HCT116 (cell line): ENCODE measurements around the gene KIAA1671. TPM values are rescaled to one million over a fixed set of nuclear protein-coding genes. Genes with fewer than 3 reads are reported as not detected.

Experiments
- ATAC-seq: fragments of 200-7000 bp; cut with Tn5 transposase; 2 replicates; pipeline ENCODE4 v1.9.1; 2020; ENCODE audit warnings: mild to moderate bottlenecking, moderate library complexity
- BruUV-seq: library from RNA; stranded (reverse); fragments of 400-500 nt; replicated peaks from 2 replicates; lab custom pipeline; 2021; lab: Mats Ljungman, UMichigan
- CTCF ChIA-PET: fragments of 300-600 bp; sonication (Branson Sonifier 250); formaldehyde crosslinking; loops from one replicate; lab custom pipeline; 2021; ENCODE audit warnings: antibody characterized with exemption; lab: Charles Lee
- POLR2A ChIA-PET: fragments of 300-600, 350-600 bp; sonication (Branson Sonifier 250); formaldehyde crosslinking; loops from one replicate; lab custom pipeline; 2021; ENCODE audit warnings: antibody characterized with exemption; lab: Charles Lee
- RAD21 ChIA-PET, 2 experiments: fragments of 300-600 bp; sonication (Branson Sonifier 250); formaldehyde crosslinking; loops; one replicate each; lab custom pipeline; 2023; ENCODE audit warnings: low total read pairs in 2 of 2; ENCODE audit not compliant: uncharacterized antibody in 2 of 2, unreplicated experiment in 2 of 2, low non-redundant PET in 1 of 2; lab: Charles Lee
- DNase-seq: peaks from one replicate; pipeline ENCODE4 v3.0.0-alpha.2; 2010; ENCODE audit warnings: low read depth, low spot score
- H2AFZ ChIP-seq: fragments of 200-600 bp; shearing (Covaris generic), sonication (generic); 2 replicates; pipeline ENCODE4 v1.6.1; 2017; ENCODE audit warnings: low read depth, mixed run types, mixed read lengths, antibody characterized with exemption, low read length; ENCODE audit not compliant: poor library complexity, severe bottlenecking
- H3K27ac ChIP-seq: 2 replicates; pipeline ENCODE4 v1.5.1; 2012; ENCODE audit warnings: low read depth, low read length
- H3K27me3 ChIP-seq: fragments of 200-600 bp; sonication (generic); 2 replicates; pipeline ENCODE4 v1.6.1; 2016; ENCODE audit warnings: mixed run types, low read length, mixed read lengths; ENCODE audit not compliant: insufficient read depth
- H3K36me3 ChIP-seq, 2 experiments: fragments of 200-500 bp in 1 of 2; fragments of 200-600 bp in 1 of 2; sonication (Bioruptor generic) in 1 of 2; sonication (generic) in 1 of 2; 2 replicates each; pipeline versions ENCODE4 v1.5.1 to v1.6.1; 2014 to 2016; ENCODE audit warnings: low read length in 2 of 2, inconsistent platforms in 1 of 2, mixed read lengths in 1 of 2, mixed run types in 1 of 2; ENCODE audit not compliant: insufficient read depth in 2 of 2, control insufficient read depth in 1 of 2
- H3K4me1 ChIP-seq, 2 experiments: fragments of 200-600 bp in 1 of 2; sonication (generic) in 1 of 2; 2 replicates each; pipeline versions ENCODE4 v1.5.1 to v1.6.1; 2012 to 2017; ENCODE audit warnings: low read length in 2 of 2, inconsistent platforms in 1 of 2, mild to moderate bottlenecking in 1 of 2, mixed read lengths in 1 of 2, mixed run types in 1 of 2, moderate library complexity in 1 of 2; ENCODE audit not compliant: insufficient read depth in 2 of 2, control insufficient read depth in 1 of 2
- H3K4me2 ChIP-seq: fragments of 200-600 bp; sonication (generic); 2 replicates; pipeline ENCODE4 v1.6.1; 2017; ENCODE audit warnings: mixed run types, low read length, mixed read lengths
- H3K4me3 ChIP-seq, 2 experiments: fragments of 200-600 bp in 1 of 2; sonication (generic) in 1 of 2; replicated peaks in 1 of 2; 2 replicates each; pipeline ENCODE4 v1.5.1; 2011 to 2016; ENCODE audit warnings: low read length in 2 of 2, control low read depth in 1 of 2, low read depth in 1 of 2, mild to moderate bottlenecking in 1 of 2, mixed read lengths in 1 of 2, mixed run types in 1 of 2
- H3K79me2 ChIP-seq: fragments of 200-600 bp; sonication (generic); 2 replicates; pipeline ENCODE4 v1.6.1; 2017; ENCODE audit warnings: mild to moderate bottlenecking, mixed run types, low read length, moderate library complexity, mixed read lengths; ENCODE audit not compliant: insufficient read depth
- H3K9ac ChIP-seq: fragments of 200-600 bp; sonication (generic); 2 replicates; pipeline ENCODE4 v1.6.1; 2016; ENCODE audit warnings: low read length, mixed read lengths
- H3K9me2 ChIP-seq: fragments of 200-600 bp; sonication (generic), shearing (Covaris generic); 2 replicates; pipeline ENCODE4 v1.6.1; 2017; ENCODE audit warnings: mixed run types, mild to moderate bottlenecking, moderate library complexity; ENCODE audit not compliant: insufficient read depth
- H3K9me3 ChIP-seq, 2 experiments: fragments of 200-500 bp in 1 of 2; fragments of 200-600 bp in 1 of 2; sonication (Bioruptor generic) in 1 of 2; sonication (generic) in 1 of 2; 2 replicates each; pipeline ENCODE4 v1.6.1; 2014 to 2017; ENCODE audit warnings: low read length in 2 of 2, mixed read lengths in 2 of 2, inconsistent platforms in 1 of 2, low read depth in 1 of 2, mild to moderate bottlenecking in 1 of 2, mixed run types in 1 of 2, moderate library complexity in 1 of 2; ENCODE audit not compliant: control insufficient read depth in 1 of 2, insufficient read depth in 1 of 2
- H4K20me1 ChIP-seq: fragments of 200-600 bp; sonication (generic), shearing (Covaris generic); 2 replicates; pipeline ENCODE4 v1.6.1; 2017; ENCODE audit warnings: mixed run types, mild to moderate bottlenecking, moderate library complexity; ENCODE audit not compliant: insufficient read depth
- CBX3 ChIP-seq: IDR thresholded peaks from 2 replicates; pipeline ENCODE4 v1.6.1; 2012; ENCODE audit warnings: low read depth
- CEBPB ChIP-seq: IDR thresholded peaks from 2 replicates; pipeline ENCODE4 v1.6.1; 2012; ENCODE audit warnings: low read depth
- ELF1 ChIP-seq: IDR thresholded peaks from 2 replicates; pipeline ENCODE4 v1.6.1; 2012; ENCODE audit warnings: low read depth, borderline replicate concordance
- EZH2phosphoT487 ChIP-seq: fragments of 200-600 bp; IDR thresholded peaks from 2 replicates; pipeline ENCODE4 v1.6.1; 2018; ENCODE audit warnings: antibody characterized with exemption, borderline replicate concordance
- FOSL1 ChIP-seq: IDR thresholded peaks from 2 replicates; pipeline ENCODE4 v1.6.1; 2012; ENCODE audit warnings: low read depth
- JUND ChIP-seq: IDR thresholded peaks from 2 replicates; pipeline ENCODE4 v1.6.1; 2012
- POLR2A ChIP-seq: IDR thresholded peaks from 2 replicates; pipeline ENCODE4 v1.7.0; 2011; ENCODE audit warnings: borderline replicate concordance; ENCODE audit not compliant: insufficient read depth, insufficient read length; ENCODE audit errors: extremely low read depth
- POLR2AphosphoS5 ChIP-seq: IDR thresholded peaks from 2 replicates; pipeline ENCODE4 v1.6.1; 2011; ENCODE audit warnings: mild to moderate bottlenecking, low read depth, low read length, moderate library complexity
- SIN3A ChIP-seq: IDR thresholded peaks from 2 replicates; pipeline ENCODE4 v1.6.1; 2012; ENCODE audit warnings: low read depth
- SRF ChIP-seq: IDR thresholded peaks from 2 replicates; pipeline ENCODE4 v1.6.1; 2012; ENCODE audit warnings: low read depth
- TCF7L2 ChIP-seq: IDR thresholded peaks from 2 replicates; pipeline ENCODE4 v1.7.0; 2011; ENCODE audit warnings: borderline replicate concordance, inconsistent platforms; ENCODE audit not compliant: insufficient read depth, insufficient read length; ENCODE audit errors: extremely low read depth
- YY1 ChIP-seq: IDR thresholded peaks from 2 replicates; pipeline ENCODE4 v1.6.1; 2011; ENCODE audit warnings: low read length, low read depth, moderate library complexity, mild to moderate bottlenecking; ENCODE audit not compliant: insufficient replicate concordance; ENCODE audit errors: extremely low read depth
- ZFX ChIP-seq: fragments of 450-650 bp; IDR thresholded peaks from 2 replicates; pipeline ENCODE4 v1.6.1; 2017
- ZNF274 ChIP-seq: fragments of 200-500 bp; sonication (Bioruptor generic); IDR thresholded peaks from 2 replicates; pipeline ENCODE4 v1.6.1; 2014; ENCODE audit warnings: mild to moderate bottlenecking, low read depth, low read length, inconsistent platforms
- intact Hi-C: fragments of 100-400 bp; cut with micrococcal nuclease; formaldehyde crosslinking; loops from 2 replicates; pipeline ENCODE4 v1.10.0; 2022
- total RNA-seq: library from RNA; stranded (reverse); gene quantifications from one replicate; pipeline ENCODE4 v1.2.1, GENCODE V29; 2021; ENCODE audit not compliant: unreplicated experiment
- TF ChIP-seq, protein P1 (sequence below): IDR thresholded peaks from 2 replicates; pipeline ENCODE4 v1.6.1; 2012
- TF ChIP-seq, protein P2 (sequence below), 3 experiments: fragments of 200-600 bp in 1 of 3; sonication (generic) in 1 of 3; IDR thresholded peaks in 2 of 3; conservative IDR thresholded peaks in 1 of 3; 2 replicates each; pipeline ENCODE4 v1.5.1; 2012 to 2017; ENCODE audit warnings: low read depth in 2 of 3, low read length in 2 of 3, antibody characterized with exemption in 1 of 3, borderline replicate concordance in 1 of 3, control low read depth in 1 of 3, mild to moderate bottlenecking in 1 of 3, mixed read lengths in 1 of 3, mixed run types in 1 of 3, moderate library complexity in 1 of 3; ENCODE audit not compliant: insufficient read depth in 1 of 3
- TF ChIP-seq, protein P3 (sequence below): IDR thresholded peaks from 2 replicates; pipeline ENCODE4 v1.6.1; 2012; ENCODE audit warnings: low read depth

The KIAA1671 gene
- total RNA-seq, 1 experiment from 2014 or later: 36.8 TPM

DNA sequence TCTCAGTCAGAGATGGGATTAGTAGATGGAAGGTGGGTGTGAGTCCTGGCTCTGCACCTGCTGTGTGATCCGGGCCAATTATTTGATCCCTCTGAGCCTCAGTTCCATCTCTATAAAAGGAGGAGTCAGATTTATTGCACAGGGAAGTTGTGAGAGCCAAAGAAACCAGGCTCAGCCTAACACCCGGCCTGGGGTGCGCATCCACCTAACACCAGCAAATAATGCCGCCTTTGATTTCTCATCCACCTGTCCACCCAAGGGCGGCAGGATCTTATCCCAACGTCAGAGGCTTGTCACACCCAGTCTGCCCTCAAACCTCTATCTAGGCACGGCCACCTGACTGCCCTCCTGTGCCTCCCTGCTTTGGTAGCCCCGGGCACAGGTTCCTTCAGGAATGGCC, 269.3 kb downstream of the KIAA1671 start:
- ChIA-PET RAD21 (no interaction called here), POLR2A (no interaction called here), CTCF (no interaction called here)
- BruUV-seq: no TSS peak
- Histone ChIP-seq H3K9ac (no peak overlapping the region), H2AFZ (no peak overlapping the region), H3K9me3 (no peaks in the 10 kb centered on the region), H4K20me1 (no peaks in the 10 kb centered on the region), H3K4me1 (no peaks in the 10 kb centered on the region), H3K36me3 (no peaks in the 10 kb centered on the region), H3K27ac (no peak overlapping the region), H3K27me3 (peaks cover 26% of the 10 kb centered on the region), H3K4me2 (no peak overlapping the region), H3K4me3 (no peak overlapping the region), H3K9me2 (no peaks in the 10 kb centered on the region), H3K79me2 (no peaks in the 10 kb centered on the region)
- DNase-seq: no peak
- no peak for TF ChIP-seq YY1
- TF ChIP-seq, protein P1, sequence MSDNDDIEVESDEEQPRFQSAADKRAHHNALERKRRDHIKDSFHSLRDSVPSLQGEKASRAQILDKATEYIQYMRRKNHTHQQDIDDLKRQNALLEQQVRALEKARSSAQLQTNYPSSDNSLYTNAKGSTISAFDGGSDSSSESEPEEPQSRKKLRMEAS: no peak
- TF ChIP-seq, protein P2, sequence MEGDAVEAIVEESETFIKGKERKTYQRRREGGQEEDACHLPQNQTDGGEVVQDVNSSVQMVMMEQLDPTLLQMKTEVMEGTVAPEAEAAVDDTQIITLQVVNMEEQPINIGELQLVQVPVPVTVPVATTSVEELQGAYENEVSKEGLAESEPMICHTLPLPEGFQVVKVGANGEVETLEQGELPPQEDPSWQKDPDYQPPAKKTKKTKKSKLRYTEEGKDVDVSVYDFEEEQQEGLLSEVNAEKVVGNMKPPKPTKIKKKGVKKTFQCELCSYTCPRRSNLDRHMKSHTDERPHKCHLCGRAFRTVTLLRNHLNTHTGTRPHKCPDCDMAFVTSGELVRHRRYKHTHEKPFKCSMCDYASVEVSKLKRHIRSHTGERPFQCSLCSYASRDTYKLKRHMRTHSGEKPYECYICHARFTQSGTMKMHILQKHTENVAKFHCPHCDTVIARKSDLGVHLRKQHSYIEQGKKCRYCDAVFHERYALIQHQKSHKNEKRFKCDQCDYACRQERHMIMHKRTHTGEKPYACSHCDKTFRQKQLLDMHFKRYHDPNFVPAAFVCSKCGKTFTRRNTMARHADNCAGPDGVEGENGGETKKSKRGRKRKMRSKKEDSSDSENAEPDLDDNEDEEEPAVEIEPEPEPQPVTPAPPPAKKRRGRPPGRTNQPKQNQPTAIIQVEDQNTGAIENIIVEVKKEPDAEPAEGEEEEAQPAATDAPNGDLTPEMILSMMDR (IDR thresholded peaks at IDR 0.05 in 2 of 3, conservative IDR thresholded peaks at IDR 0.05 in 1 of 3; ENCODE audit: borderline replicate concordance in 1 of 3, insufficient read depth in 1 of 3, low read depth in 2 of 3, low read length in 2 of 3): no peak
- TF ChIP-seq POLR2AphosphoS5: no peak
- TF ChIP-seq JUND: no peak
- TF ChIP-seq SIN3A: no peak
- TF ChIP-seq TCF7L2: no peak
- no peak for TF ChIP-seq ELF1
- no peak for TF ChIP-seq SRF
- TF ChIP-seq POLR2A: no peak
- no peak for TF ChIP-seq CBX3
- TF ChIP-seq EZH2phosphoT487: no peak
- TF ChIP-seq, protein P3, sequence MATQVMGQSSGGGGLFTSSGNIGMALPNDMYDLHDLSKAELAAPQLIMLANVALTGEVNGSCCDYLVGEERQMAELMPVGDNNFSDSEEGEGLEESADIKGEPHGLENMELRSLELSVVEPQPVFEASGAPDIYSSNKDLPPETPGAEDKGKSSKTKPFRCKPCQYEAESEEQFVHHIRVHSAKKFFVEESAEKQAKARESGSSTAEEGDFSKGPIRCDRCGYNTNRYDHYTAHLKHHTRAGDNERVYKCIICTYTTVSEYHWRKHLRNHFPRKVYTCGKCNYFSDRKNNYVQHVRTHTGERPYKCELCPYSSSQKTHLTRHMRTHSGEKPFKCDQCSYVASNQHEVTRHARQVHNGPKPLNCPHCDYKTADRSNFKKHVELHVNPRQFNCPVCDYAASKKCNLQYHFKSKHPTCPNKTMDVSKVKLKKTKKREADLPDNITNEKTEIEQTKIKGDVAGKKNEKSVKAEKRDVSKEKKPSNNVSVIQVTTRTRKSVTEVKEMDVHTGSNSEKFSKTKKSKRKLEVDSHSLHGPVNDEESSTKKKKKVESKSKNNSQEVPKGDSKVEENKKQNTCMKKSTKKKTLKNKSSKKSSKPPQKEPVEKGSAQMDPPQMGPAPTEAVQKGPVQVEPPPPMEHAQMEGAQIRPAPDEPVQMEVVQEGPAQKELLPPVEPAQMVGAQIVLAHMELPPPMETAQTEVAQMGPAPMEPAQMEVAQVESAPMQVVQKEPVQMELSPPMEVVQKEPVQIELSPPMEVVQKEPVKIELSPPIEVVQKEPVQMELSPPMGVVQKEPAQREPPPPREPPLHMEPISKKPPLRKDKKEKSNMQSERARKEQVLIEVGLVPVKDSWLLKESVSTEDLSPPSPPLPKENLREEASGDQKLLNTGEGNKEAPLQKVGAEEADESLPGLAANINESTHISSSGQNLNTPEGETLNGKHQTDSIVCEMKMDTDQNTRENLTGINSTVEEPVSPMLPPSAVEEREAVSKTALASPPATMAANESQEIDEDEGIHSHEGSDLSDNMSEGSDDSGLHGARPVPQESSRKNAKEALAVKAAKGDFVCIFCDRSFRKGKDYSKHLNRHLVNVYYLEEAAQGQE: no peak
- no peak for TF ChIP-seq ZFX
- no peak for TF ChIP-seq ZNF274
- no peak for TF ChIP-seq FOSL1
- no peak for TF ChIP-seq CEBPB
- no peak for ATAC-seq
- intact Hi-C loops: no loop called here
